Memory B cell (primary cell): ENCODE data around the gene PRDM4.

Experiments
- ATAC-seq: fragments of 150-1000 bp; cut with Tn5 transposase; 2 replicates; pipeline ENCODE4 v1.10.0; 2021; ENCODE audit warnings: low read depth, mild to moderate bottlenecking, moderate library complexity
- DNase-seq, 2 donors: peaks; one replicate each; pipeline ENCODE4 v3.0.0; 2022; ENCODE audit warnings: low spot score in 2 of 2
- H3K27ac Mint-ChIP-seq: one replicate; pipeline ENCODE4 v1.8.0; 2022; ENCODE audit warnings: mild to moderate bottlenecking, moderate library complexity, mixed read lengths
- H3K27me3 Mint-ChIP-seq: one replicate; pipeline ENCODE4 v1.8.0; 2022; ENCODE audit warnings: mixed read lengths
- H3K36me3 Mint-ChIP-seq: one replicate; pipeline ENCODE4 v1.8.0; 2022; ENCODE audit warnings: mild to moderate bottlenecking, mixed read lengths
- H3K4me1 Mint-ChIP-seq: one replicate; pipeline ENCODE4 v1.8.0; 2022; ENCODE audit warnings: mixed read lengths
- H3K4me3 Mint-ChIP-seq: one replicate; pipeline ENCODE4 v1.8.0; 2022; ENCODE audit warnings: mild to moderate bottlenecking, moderate library complexity, mixed read lengths
- H3K9me3 Mint-ChIP-seq: one replicate; pipeline ENCODE4 v1.8.0; 2022; ENCODE audit warnings: mixed read lengths

Gene PRDM4

DNA sequence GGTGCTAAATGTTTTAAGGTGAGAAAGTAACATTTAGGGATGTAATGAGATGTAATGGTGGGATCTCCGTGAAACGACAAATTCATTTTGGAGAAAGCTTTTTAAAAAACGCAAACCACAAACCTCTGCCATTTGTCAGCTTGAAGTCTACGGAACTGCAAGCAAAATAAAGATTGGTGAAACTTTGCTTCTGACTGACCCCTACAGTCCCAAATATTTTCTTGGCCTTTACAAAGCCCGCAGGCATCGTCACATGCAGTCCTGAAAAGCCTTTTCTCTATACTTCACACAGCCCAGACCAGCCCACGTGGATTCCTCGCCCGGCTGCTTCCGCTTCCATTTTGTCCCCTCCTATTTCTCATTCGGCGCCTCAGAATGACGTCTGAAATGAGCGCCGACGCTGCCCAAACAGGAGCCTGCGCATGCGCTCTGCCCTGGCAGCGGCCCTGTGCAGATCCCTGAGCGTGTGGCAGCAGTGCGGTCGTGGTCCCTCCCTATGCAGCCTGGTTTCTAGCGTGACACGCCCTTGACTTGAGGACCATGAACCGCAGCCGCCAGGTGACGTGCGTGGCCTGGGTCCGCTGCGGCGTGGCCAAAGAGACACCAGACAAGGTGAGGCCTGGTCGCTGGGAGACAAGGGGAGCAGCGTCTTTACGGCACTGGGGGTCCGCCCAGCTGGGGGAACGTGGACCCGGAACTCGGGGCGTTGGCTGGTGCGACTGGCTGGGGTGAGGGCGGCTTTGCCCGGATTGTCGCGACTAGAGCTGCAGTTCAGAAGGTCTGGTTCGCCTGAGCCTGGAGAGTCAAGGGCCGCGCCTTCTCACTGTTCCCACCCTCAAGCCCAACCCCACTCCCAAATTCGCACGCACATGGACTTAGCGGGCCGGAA is 75.3 kb downstream of the PRDM4 start, which contains the start of gene PWP1:
Gene PWP1, plus strand, starts transcription at position 440 of the 889 bp plus-strand sequence. Its CDS starts 101 bp downstream, at position 541.
- Mint-ChIP-seq H3K27me3 (no peaks in the 10 kb centered on the region), H3K4me3 (peak within 1 kb of the TSS; percentile 95), H3K36me3 (peaks cover 13% of the 10 kb centered on the region), H3K4me1 (peaks cover 17% of the 10 kb centered on the region), H3K9me3 (no peaks in the 10 kb centered on the region), H3K27ac (peak within 1 kb of the TSS; percentile 97)
- peak; percentile 88 for ATAC-seq
- DNase-seq = peak; percentile 95 to 97

DNA sequence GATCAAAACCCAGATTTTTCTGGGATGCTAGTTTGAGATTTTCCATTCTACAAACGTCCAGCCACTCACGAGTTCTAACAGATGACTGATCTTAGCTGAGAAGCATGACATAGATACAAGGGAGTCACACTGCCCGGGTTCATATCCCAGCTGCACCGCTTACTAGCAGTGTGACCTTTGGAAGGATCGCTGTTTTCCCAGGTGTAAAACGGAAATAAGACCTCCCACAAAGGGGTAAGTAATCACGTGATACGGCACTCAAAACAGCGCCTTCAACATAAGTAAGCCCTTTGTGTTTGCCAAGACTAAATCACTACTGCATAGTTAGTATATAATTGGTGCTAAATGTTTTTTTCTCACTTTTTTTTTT is 76.0 kb downstream of the PRDM4 start:
- H3K4me3 Mint-ChIP-seq = peak overlapping the region; percentile 95
- ATAC-seq (peak; percentile 9), DNase-seq (peak in 1 of 2 donors; percentile 18)
- no peaks in the 10 kb centered on the region for H3K9me3 Mint-ChIP-seq
- peaks cover 17% of the 10 kb centered on the region for H3K4me1 Mint-ChIP-seq
- peak overlapping the region; percentile 97 for H3K27ac Mint-ChIP-seq
- peaks cover 10% of the 10 kb centered on the region for H3K36me3 Mint-ChIP-seq
- H3K27me3 Mint-ChIP-seq = no peaks in the 10 kb centered on the region

DNA sequence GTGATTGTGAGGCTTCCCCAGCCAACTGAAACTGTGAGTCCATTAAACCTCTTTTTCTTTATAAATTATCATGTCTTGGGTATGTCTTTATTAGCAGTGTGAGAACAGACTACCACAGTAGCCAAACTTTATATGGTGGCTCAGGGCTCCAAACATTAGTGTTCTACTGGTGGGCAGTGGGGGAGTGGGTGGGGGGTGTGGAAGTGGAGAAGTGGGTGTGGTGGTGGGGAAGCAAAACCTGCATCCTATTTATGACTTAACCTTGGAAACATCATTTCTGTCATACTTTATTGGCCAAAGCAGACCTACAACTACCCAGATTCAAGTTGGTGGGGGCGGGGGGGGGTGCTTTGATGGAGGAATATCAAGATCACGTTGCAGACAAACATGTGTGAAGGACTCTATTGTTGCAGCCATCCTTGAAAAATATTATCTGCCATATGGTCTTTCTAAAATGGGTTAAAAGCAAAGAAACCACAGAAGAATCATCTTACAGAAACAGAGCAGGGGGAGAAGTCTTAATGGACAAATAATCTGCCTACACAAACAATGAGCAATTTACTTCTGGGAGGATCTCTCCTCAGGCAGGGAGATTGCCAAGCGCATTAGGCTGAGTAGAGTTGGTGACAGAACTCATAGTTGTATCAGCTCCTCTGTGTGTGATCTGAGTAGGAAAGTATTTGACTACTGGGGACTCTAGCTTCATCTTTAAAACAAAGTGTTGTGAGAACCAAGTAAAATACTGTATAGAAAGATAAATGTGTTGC is 76.7 kb downstream of the PRDM4 start:
- Mint-ChIP-seq H3K9me3 (no peaks in the 10 kb centered on the region), H3K27ac (peak overlapping the region; percentile 97), H3K27me3 (no peaks in the 10 kb centered on the region), H3K4me3 (peak overlapping the region; percentile 95), H3K36me3 (peaks cover 3% of the 10 kb centered on the region), H3K4me1 (peaks cover 17% of the 10 kb centered on the region)
- ATAC-seq (no peak), DNase-seq (no peak)
